ENCODE results near the gene QKI.

- TF ChIP-seq CTCF (conservative IDR thresholded peaks at IDR 0.05) (no peak), EZH2 (IDR thresholded peaks at IDR 0.05; ENCODE audit: low read depth) (no peak)
Observed at GRCh38 chr6:163459007-163459406, 44.5 kb downstream of the QKI start.

Data from PC-9 (cell line).